Measurements from ENCODE around the gene INF2.

DNA sequence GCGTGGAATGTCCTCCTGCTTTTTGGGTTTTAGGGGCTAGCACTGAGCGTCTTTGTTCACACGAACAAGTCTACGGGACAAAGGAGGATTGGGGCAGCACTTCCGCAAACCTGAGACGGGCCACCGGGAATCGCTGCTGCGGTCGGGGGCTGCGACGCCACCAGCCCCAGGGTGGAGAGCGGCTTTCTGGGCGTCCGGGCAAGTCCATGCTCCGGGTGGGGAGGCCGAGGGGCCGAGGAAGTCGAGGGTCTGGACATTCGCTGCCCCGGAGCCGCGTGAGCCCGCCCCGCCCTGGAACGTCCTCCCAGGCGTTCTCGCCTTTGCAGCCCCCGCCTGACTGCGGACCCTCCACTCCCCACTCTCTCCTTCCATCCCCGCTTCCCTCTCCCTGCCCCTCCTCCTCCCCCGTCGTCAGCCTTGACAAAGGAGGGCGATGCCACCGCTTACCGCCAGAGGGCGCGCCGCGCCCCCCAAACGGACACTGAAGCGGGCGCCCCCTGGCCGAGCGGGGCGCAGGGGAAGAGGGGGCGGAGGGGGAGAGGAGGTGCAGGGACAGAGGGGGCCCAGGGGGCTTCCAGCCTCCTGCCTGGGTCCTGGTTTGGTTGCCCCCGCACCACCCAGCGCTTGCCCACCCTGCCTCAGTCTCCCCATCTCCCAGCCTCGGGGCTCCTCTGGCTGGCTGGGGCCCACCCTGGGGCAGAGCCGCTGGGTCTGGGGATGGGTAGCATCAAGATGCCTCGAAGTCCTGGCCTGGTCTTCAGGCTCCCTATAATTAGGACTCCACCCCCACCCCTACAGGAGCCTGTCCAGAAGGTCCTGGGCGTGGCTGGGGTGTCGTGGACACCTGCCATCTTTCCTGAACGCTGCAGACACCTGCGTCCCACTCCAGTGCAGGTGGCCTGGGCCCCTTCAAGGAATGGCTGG, 39.1 kb upstream of the INF2 start:
- TF ChIP-seq, protein P1, sequence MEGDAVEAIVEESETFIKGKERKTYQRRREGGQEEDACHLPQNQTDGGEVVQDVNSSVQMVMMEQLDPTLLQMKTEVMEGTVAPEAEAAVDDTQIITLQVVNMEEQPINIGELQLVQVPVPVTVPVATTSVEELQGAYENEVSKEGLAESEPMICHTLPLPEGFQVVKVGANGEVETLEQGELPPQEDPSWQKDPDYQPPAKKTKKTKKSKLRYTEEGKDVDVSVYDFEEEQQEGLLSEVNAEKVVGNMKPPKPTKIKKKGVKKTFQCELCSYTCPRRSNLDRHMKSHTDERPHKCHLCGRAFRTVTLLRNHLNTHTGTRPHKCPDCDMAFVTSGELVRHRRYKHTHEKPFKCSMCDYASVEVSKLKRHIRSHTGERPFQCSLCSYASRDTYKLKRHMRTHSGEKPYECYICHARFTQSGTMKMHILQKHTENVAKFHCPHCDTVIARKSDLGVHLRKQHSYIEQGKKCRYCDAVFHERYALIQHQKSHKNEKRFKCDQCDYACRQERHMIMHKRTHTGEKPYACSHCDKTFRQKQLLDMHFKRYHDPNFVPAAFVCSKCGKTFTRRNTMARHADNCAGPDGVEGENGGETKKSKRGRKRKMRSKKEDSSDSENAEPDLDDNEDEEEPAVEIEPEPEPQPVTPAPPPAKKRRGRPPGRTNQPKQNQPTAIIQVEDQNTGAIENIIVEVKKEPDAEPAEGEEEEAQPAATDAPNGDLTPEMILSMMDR (IDR thresholded peaks at IDR 0.05; ENCODE audit: low read length), result peak; percentile 100
- TF ChIP-seq EZH2 (IDR thresholded peaks at IDR 0.05; ENCODE audit: borderline replicate concordance, low read length), result no peak
